Measurements from ENCODE around the gene SERGEF. TPM values are rescaled to one million over a fixed set of nuclear protein-coding genes. Genes with fewer than 3 reads are reported as not detected.

Gene SERGEF
- polyA plus RNA-seq, 1 donor: 11.9 TPM

DNA sequence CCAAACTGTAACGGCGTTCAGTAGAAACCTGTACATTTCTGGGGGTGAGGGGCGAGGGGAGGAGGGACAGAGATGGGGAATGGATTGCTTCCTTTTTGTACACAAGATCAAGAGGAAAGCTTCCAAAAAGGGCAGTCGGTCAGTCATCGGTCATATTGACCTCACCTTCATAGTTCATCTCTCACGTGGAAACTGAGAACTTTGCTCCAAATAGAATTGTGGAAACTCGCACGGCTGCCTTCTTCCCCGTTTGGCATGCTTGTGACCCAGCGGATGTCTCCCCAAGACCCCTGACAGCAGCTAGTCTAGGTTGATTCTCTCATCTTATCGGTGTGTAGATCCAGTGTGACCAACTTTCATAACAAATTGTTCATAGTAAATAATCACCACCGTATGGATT, 230.7 kb downstream of the SERGEF start:
- DNase-seq: no peak

DNA sequence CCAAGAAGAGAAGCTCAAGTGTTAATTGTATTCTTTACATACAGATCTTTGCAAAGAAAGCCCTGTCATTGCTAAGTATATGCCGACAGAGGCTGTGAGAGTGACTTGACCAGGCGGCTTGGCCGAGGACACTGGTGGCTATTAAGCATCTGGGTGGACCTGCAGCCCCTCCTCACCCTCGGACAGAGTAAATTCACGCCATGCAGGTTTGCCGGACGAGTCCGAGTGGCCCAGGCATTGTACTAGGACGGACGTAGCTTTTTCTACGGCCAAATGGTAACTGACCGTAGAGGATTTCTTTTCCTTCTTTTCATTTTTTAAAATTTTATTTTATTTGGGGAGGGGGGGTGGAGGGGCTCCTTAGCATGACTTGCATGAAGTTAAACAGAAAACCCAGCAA, 231.2 kb downstream of the SERGEF start:
- DNase-seq: no peak

DNA sequence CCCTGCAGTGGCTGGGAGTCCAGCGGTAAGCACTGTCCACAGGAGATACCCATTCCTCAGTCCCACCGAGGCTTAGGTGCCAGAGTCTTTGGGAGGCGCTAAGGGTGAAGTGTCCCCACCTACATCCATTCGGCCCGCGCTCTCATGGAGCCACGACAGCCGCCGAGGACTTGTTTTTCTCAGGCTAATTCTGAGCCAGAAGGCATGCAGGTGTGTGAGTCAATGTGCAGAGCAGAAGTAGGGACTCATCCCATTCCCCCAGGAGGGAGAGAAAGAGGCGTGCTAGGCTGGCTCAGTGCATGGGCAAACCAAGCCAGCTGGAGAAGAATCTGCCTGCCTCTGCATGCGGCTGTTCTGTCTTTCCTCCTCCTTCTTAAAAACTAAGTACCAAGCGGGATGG, 231.6 kb downstream of the SERGEF start:
- DNase-seq: no peak

DNA sequence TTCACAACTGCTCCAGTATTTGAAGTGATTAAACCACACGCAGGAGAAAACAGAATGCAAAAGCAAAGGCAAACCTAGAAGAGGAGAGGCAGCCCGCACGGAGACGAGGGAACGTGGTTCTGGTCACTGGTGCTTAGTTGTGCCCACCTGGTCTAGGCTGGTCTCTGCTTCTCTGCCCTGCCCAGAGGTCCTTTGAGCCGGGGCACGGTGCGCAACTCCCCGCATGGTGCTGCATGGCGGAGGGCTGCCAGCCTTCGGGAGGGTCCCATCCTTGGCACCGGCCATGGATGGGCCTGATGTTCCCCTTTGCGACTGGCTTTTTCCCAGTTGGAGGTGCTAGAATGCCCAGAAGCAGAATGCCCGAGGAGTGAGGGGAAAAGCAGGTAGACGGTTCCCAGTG, 232.2 kb downstream of the SERGEF start:
- no peak for DNase-seq

DNA sequence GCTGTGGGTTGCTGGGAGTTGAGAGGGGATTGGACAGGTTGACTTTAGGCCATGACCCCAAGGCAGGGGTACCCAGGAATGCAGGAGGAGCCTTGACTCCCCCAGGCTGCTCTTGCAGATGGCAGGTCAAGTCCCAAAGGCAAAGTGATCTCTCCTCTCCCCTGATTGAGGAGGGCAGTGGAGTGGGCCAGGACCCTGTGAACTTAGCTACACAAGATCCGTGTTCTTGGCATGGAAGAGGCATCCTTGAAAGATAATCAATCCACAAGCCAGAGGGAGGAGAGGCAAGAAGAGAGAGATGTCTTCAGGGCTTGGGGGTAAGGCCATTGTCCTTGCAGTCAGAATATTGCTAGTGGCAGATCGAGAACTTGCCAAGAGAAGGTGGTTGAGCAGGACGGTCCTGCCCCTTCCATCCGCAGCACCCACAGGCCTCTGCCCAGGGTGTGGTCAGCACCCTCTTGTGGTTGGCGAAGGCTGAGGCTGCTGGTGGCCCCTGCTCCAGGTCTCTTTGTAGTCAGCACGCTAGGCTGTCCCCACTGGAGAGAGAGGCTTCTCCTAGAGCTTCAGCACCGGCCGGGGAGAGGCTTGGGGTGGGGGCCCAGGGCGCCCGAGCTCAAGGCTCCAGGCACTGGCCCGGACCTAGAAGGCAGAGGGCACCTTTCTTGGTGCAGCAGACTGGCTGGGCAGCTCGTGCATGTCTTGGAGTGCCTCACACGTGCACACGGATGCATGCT, 232.8 kb downstream of the SERGEF start:
- no peak for DNase-seq

DNA sequence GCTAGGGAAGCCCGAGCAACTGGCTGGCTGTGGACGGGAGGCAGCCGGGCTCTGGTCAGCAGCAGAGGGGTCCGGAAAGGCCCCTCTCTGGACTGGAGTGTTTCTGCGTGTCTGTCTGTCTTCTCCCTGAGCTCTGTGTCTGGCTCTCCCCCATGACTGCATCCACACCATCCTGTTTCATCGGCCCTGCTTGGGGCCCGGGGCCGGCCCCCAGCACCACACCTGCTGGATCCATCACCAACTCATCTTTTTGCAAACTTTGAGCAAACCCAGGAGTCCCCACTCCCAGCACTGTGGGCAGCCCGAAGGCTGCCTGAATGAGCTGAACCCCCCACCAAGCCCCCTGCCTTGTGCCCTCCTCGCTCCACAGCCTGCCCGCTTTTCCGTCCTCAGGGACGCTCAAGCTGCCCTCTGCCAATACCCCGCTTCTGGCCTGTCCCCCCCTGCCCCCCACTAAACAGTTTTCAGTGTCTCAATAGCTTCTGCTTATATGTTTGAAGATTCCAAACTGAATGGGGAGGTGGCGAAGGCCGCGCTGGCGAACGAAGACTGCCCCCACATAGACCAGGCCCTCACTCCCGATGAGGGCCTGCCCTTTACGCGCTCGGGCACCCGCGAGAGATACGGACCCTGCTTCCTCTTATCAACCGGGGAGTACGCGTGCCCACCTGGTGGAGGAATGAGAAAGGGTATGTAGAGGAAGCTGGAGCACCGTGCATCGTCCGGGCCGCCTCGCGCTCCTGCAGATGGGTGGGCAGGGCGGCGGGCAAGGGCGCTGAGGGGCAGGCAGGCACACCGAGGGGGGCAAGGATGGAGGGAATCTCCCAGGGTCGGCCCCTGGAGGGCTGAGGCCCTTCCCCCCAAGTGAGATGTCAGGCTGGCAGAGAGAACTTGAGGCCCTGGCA, 233.6 kb downstream of the SERGEF start:
- no peak for DNase-seq

DNA sequence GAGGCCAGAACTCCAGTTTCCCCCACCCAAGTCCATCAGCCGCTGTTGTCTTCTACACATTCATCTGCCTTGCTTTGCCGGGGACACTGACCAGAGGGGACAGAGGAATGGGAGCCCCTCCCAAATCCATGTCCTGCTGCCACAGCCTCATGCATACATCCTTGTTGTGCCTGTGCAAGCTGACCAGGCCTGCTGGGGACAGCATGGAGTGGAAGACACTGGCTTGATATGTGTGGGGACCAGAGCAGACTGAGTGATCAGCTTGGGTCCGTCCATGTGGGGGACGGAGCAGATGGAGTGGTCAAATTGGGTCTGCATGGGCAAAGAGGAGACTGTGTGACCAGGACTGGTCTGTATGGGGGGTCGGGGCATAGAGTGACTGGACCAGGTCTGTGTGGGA, 234.5 kb downstream of the SERGEF start:
- no peak for DNase-seq

DNA sequence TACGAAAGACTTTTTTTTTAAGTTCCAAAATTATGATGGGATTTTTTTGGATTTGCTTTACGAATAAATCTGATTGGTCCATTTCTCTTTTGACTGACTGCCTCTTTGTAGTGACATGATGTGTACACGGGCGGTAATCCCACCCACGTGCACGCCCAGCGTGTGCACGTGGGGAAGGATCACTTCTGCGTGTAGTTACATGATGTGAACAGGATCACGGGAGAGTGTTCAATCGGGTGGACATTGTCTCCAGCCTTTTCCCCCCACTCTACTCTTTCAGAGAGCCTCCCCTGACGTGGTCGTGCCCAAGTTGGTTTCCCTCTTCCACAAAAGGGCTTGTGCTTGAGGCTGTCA, 235.1 kb downstream of the SERGEF start:
- DNase-seq: no peak

DNA sequence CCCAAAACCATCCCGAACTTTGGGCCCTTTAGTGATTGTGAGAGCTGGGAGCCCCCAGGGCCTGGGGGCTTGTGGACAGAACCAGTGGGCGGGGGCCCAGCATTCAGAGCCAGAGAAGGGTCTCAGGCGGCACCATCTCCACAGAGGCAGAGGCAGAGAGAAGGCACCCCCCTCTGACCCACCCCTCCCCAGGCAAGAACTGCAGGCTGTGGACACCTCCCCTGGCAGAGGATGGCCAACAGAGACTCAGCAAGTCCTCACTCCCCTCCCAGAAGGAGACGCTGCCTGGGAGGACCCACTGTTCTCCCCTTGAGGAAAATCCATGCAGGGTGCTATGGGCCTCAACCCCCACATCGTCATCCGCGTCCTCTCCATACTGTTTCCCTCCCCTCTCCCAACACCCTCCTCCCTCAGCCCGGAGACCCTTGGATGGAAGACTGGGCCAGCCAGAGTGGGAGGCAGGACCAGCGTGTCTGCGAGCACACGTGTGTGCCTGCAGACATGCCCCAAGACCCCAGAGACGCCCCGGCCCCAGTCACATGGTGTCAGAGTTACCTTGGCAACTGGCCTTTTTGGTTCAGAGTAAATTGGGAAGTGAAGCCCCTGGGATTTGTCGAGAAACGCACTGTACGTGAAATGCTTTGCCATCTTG, 235.6 kb downstream of the SERGEF start:
- DNase-seq: no peak

DNA sequence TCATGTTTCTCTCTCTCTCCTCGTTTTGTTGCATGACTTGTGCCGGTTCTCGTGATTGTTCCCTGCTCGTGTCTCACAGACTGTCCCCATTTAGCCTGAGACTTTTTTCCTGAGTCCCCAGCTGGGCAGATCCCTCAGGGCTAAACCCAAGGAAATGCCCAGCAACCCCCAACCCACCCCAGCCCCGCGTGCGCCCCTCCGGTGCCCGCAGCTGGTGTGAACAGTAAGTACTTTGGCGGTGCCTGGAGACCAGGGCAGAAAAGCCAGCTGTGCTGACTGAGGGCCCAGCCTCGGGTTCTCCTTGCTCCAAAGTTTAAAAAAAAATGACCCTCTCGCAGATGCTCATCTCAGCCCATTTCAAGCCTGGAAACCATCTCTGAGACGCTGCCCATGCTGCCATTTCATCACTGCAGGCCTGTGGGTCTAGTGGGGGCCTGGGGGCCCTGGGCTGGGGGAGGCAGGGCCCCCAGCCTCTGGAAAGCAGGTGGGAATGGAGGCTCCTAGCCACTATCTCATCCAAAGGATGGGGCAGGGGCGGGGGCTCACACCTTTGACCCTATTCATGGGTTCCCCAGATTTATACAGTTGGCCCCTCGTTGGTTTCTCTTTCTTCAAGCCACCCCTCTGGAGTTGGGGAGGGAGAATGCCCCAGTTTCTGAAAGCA, 236.5 kb downstream of the SERGEF start:
- no peak for DNase-seq

DNA sequence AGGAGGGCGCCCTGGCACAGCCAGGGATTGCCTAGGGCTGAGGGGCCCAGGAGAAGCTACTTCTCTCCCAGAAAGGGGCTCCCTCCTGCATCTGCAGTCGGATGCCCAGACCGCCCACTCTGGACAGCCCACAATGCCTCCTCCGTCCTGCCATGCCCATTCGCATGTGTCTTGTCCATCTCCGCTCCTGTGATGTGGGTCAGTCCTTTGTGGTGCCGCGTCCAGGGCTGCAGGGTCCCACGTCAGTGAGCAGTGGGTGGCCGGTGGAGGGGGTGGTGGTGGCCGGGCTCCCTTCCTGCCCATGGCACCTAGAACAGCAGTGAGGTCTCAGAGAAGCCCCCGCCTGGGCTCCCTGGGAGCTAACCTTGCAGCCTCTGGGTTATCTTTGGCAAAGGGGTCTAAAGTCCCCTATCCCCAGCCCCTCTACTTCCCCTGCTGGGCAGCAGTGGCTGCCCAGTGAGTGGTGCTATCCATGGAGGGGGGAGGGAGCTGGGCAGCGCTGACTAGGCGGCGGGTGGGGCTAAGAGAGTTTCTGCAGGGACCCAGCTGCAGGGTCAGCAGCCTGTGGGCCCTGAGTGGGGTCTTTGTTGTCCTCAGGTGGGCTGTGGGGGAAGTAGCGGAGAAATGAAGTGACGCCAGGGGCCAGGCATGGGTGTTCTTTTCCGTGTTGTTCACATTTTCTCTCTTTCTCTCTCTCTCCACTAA, 237.2 kb downstream of the SERGEF start:
- DNase-seq: no peak

DNA sequence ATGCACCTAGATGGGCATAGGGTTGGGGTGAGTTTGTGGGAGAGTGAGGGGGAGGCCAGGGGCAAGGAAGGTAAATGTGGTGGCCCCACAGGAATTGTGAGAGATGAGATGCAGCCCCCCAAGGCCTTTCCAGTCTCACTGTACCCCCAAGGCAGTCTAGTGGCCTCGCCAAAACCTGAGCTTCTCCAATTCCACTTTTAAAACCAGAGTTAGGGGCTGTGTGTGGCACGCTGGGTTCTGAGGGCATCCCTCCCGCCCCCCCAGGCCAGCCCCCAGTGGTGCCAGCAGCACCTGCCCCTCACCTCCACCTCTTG, 237.9 kb downstream of the SERGEF start:
- no peak for DNase-seq

DNA sequence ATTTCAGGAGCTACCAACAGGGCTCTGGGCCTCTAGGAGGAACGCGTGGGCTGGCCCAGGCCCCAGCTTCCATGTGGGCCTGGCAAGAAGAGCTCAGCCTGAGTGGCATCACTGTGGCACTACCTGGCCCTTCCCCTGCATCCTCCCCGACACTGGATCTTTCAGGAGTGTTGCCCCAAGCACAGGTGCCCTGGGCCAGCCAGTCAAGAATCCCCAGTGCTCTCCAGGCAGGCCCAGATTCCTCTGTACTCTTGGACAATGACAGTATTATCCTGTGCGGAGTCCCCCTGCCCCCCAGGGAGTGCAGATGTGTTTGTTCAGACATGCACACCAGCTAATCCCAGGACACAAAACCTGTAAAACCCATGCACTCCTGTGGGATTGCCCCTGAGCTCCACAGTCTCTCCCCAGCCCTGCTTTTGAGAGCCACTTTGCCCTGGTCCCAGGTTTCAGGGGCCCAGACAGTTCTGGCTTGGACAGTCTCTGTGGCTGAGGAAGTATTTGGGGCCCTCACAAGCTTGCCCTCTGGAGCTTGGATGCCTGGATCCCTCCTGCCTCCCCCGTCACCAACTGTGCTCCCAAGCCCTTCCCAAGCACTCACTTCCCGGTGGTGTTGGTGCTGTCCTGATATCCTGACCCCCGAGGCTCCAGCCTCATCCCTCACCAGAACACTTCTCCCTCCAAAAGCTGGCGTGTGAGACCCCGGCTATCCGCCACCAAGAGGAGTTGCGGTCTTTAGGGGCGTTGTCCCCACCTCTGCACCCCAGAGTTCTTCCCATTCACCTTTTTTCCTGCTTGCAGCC, 238.4 kb downstream of the SERGEF start:
- no peak for DNase-seq

DNA sequence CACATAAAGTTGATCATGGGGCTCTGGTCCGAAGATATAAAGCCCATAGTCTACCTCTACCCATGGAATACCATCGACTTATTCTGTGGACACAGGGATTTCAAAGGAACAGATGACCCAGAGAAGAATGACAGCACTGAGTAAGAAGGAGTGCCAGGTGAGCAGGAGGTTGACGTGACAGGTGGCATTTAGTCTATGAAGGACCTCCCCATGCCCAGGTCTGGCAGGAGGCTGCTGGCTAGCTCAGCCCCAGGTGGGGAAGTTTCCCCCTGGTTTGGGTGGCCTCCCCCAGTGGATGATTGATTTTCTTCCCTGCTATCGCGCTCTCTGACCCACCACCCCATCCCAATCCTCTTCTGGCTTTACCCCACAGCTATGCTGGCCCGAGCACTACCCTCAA, 239.2 kb downstream of the SERGEF start:
- no peak for DNase-seq

DNA sequence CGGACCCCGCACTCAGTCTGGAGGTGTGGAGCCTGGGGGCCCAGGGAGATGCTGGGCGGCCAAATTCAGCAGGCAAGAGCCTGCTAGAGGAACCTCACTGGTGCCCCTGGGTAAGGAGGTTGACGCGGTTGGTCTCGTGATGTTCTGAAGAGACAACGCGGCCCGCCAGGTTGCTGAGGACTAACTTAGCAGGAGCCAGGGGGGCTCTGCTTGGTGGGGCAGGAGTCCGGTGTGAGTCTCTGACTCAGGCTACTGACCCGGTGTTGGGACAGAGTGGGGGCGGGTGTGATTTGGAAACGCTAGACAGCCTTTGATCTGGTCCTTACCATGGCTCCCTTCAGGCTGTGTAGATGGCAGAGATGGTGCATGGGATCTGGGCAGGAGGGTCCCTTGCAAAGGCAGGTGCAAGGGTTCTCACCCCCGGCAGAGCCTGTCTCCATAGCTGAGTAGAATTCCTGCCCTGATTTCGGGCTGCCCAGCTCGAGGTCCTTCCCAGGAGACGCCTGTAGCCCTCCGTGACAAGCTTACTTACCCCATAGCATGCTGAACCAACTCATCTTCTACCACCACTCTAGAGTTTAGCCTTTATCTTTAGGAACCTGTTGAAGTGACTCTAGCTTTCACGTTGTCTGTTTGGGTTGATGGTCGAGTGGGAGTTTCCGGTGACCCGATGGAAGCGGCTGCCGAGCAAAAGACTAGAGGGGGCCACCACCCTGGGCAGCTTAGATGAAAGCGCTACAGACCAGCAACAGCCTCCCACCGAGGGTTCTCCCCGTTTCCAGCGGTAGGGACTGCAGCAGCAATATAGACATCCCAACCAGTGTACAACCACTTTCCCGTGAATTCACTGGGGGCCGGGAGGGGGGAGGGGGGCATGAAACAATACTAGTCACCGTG, 239.9 kb downstream of the SERGEF start:
- DNase-seq: no peak

DNA sequence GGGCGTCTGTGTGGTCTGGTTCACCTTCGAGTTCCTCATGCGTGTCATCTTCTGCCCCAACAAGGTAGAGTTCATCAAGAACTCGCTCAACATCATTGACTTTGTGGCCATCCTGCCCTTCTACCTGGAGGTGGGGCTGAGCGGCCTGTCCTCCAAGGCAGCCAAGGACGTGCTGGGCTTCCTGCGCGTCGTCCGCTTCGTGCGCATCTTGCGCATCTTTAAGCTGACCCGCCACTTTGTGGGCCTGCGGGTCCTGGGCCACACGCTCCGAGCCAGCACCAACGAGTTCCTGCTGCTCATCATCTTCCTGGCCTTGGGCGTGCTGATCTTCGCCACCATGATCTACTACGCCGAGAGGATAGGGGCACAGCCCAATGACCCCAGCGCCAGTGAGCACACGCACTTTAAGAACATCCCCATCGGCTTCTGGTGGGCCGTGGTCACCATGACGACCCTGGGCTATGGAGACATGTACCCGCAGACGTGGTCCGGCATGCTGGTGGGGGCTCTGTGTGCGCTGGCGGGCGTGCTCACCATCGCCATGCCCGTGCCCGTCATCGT, 240.9 kb downstream of the SERGEF start:
- DNase-seq: no peak

DNA sequence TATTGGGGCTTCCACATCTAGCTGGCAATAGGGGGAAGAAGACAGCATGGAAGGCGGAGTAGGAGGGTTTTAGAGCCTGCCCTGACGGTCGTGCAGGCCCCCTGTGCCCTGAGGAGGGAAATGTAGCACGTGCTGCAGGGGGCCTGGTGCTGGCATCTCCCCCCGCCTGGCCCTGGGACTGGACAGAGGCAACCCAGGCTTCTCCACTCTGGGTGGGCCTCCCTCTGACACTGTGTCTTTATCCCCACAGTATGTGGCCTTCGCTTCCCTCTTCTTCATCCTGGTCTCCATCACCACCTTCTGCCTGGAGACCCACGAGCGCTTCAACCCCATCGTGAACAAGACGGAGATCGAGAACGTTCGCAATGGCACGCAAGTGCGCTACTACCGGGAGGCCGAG, 241.4 kb downstream of the SERGEF start:
- DNase-seq: no peak

DNA sequence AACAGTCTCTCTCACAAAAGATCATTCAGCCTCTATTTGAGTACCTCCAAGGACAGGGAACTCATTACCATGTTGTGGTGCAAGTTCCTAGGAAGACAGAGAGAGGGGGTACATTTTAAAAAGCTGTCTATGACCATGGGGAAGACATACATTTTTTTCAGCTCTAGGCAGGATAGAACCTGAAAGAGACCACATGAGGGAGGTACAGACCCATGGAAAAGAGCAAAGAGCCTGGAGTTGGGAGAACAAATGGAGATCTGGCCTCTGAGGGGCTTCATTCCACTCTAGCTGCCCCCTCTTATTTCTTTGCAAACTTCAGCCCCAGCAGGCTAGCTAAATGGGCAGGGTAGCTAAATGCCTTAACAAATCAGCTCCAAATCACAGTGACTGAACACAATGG, 241.9 kb downstream of the SERGEF start:
- DNase-seq: no peak

DNA sequence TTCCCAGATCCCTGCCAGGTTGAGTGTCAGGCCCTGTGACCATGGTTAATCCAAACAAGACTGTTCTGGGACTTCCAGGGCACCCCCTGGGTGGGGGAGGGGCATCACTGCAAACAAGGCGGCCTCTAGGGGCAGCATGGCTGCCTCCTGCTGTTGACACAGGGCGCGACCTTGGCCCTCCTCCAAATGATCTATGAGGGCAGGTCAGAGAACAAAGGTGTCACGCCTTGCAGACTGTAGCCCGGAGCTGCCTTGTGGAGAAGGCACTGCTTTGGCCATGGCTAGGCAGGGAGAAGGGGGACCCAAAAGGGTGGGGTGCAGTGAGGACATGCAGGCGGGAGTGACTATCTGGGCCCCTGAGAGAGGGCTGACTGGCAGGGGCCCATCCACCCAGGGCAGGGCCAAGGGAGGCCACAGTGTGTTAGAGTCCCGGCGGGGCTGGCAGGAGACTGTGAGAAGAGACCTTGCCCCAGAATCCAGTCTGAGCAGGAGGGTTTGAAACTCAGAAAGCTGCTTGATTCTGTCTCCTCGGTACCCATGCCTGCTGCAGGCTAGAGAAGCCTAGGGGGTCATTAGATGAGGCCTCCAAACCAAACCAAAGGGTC, 242.7 kb downstream of the SERGEF start:
- no peak for DNase-seq

DNA sequence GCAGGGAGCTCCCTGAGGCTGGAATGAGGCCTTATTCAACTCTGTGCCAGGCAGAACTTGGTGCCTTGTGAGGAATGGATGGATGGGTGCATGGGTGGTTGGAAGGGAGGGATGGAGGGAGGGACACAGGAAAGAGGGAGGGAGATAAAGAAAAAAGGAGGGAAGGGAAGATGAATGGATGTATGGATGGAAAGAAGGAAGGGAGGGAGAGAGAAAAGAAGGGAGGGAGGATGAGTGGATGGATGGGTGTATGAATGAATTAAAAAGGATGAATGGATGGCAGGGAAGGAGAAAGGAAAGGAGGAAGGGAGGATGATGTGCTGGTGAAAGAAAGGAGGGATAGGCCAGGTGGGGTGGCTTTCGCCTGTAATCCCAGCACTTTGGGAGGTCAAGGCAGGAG, 243.6 kb downstream of the SERGEF start:
- DNase-seq: no peak

All from hindlimb muscle (tissue), 1 donor.